Natural killer cell (primary cell): Measurements from ENCODE around the gene FASTK. TPM values are rescaled to one million over a fixed set of nuclear protein-coding genes. Genes with fewer than 3 reads are reported as not detected.
A peak's percentile ranks its signal among the peaks of the same experiment; 100 is the strongest.

Experiments
- ATAC-seq, 3 donors: fragments of 150-1000 bp in 2 of 3; fragments of 200-7000 bp in 1 of 3; cut with Tn5 transposase; 1 replicate in 1 of 3; 2 replicates in 2 of 3; pipeline ENCODE4 v1.10.0; 2021; ENCODE audit warnings: mild to moderate bottlenecking in 2 of 3, moderate library complexity in 2 of 3
- DNase-seq, 2 donors: peaks; one replicate each; pipeline versions ENCODE4 v3.0.0 to v3.0.0-alpha.2; 2013 to 2021; ENCODE audit warnings: mixed read lengths in 1 of 2
- H3K27ac ChIP-seq: one replicate; pipeline ENCODE4 v1.5.1; 2013; ENCODE audit warnings: mild to moderate bottlenecking, low read length
- H3K27me3 ChIP-seq: one replicate; pipeline ENCODE4 v1.6.1; 2013; ENCODE audit warnings: low read length; ENCODE audit not compliant: control insufficient read depth, insufficient read depth
- H3K36me3 ChIP-seq: one replicate; pipeline ENCODE4 v1.6.1; 2013; ENCODE audit warnings: low read length; ENCODE audit not compliant: control insufficient read depth, insufficient read depth
- H3K4me1 ChIP-seq: one replicate; pipeline ENCODE4 v1.6.1; 2013; ENCODE audit warnings: low read length; ENCODE audit not compliant: control insufficient read depth, insufficient read depth
- H3K4me3 ChIP-seq: one replicate; pipeline ENCODE4 v1.5.1; 2013; ENCODE audit warnings: low read length
- H3K9me3 ChIP-seq: one replicate; pipeline ENCODE4 v1.6.1; 2013; ENCODE audit warnings: low read length; ENCODE audit not compliant: control insufficient read depth, insufficient read depth
- H3K27ac Mint-ChIP-seq, 2 donors: one replicate each; pipeline ENCODE4 v1.8.0; 2022; ENCODE audit warnings: mild to moderate bottlenecking in 2 of 2, mixed read lengths in 2 of 2, moderate library complexity in 1 of 2
- H3K27me3 Mint-ChIP-seq, 2 donors: one replicate each; pipeline ENCODE4 v1.8.0; 2022; ENCODE audit warnings: low read depth in 2 of 2, mixed read lengths in 2 of 2
- H3K36me3 Mint-ChIP-seq: one replicate; pipeline ENCODE4 v1.8.0; 2022; ENCODE audit warnings: mixed read lengths
- H3K4me1 Mint-ChIP-seq, 2 donors: one replicate each; pipeline ENCODE4 v1.8.0; 2022; ENCODE audit warnings: mixed read lengths in 2 of 2
- H3K4me3 Mint-ChIP-seq: one replicate; pipeline ENCODE4 v1.8.0; 2022; ENCODE audit warnings: mild to moderate bottlenecking, moderate library complexity, mixed read lengths
- H3K9me3 Mint-ChIP-seq, 2 donors: one replicate each; pipeline ENCODE4 v1.8.0; 2022; ENCODE audit warnings: mixed read lengths in 2 of 2
- CTCF ChIP-seq: fragments of 200-600 bp; IDR thresholded peaks from one replicate; pipeline ENCODE4 v1.8.0; 2022; ENCODE audit warnings: antibody characterized with exemption
- WGBS: methylation state at CpG from one replicate; pipeline ENCODE4 v1.1.7; 2013; ENCODE audit warnings: missing lambda C conversion rate; ENCODE audit not compliant: insufficient coverage; 5-methylcytosine and 5-hydroxymethylcytosine counted together
- intact Hi-C: fragments of 100-400 bp; cut with micrococcal nuclease; formaldehyde crosslinking; loops from one replicate; pipeline ENCODE4 v1.14.2; 2022
- total RNA-seq, 4 donors: library from RNA; stranded (reverse); fragments of 120-200 nt in 1 of 4; gene quantifications; one replicate each; pipeline versions ENCODE4 v1.2.3 to v1.2.4, GENCODE V29; 2013 to 2022

The FASTK gene
- 10 to 100 TPM; 72.8 to 89.4 (median 85.2) TPM for total RNA-seq
- total RNA-seq (2013): 58.5 TPM

DNA sequence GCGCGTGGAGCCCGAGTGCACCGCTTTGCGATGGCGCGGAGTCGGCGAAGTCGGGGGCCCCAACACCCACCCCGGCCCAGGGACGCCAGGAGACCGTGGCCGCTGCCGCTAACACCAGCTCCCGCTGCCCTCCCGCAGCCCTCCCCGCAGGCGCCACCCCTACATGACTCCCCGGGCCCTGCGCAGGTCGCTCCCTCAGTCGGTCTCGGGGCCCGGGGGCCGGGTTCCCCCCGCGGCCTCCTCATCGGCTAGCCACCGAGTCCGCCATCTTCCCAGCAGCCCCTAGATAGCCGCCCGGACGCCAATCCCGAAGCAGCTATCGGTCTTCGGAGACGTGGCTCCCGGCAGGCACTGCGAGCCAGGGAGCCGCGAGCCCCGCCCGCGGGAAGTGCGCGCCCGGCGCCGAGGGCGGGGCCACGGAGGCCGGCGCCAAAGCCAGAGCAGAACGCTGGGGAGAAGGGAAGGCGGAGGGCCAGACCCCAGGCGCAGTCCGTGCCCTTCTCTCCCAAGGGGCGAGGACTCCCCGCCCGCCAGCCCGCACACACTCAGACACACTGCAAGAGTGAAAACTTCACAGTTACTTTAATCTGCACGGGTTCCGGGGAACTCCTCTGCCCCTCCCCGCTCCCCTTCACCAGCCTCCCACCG, at the start of gene FASTK:
FASTK (minus strand) TSS at position 288 of the 648 bp plus-strand sequence; CDS start at position 245, 43 bp downstream.
- peaks cover 30 to 51% of the 10 kb centered on the region in 2 donors for H3K4me1 Mint-ChIP-seq
- peak within 1 kb of the TSS; percentile 50 to 98 for H3K27ac Mint-ChIP-seq
- Histone ChIP-seq H3K27ac (peak within 1 kb of the TSS; percentile 78), H3K27me3 (no peaks in the 10 kb centered on the region), H3K36me3 (peaks cover 11% of the 10 kb centered on the region), H3K4me3 (peak within 1 kb of the TSS; percentile 78), H3K4me1 (peaks cover 44% of the 10 kb centered on the region), H3K9me3 (no peaks in the 10 kb centered on the region)
- peak; percentile 73 to 91 (median 79) for ATAC-seq
- no peak for TF ChIP-seq CTCF
- H3K27me3 Mint-ChIP-seq: no peaks in the 10 kb centered on the region
- 2% methylated on average over 66 of the region's 66 CpGs for WGBS
- no peaks in the 10 kb centered on the region for H3K9me3 Mint-ChIP-seq
- peak; percentile 82 to 94 for DNase-seq
- peak within 1 kb of the TSS; percentile 89 for H3K4me3 Mint-ChIP-seq
- no peaks in the 10 kb centered on the region for H3K36me3 Mint-ChIP-seq
- intact Hi-C loops: loop anchor here (1.0 to 5.0 kb wide), 3 partner anchors 22 to 262 kb away; partner anchors contain the start of genes ABCB8 and NUB1

DNA sequence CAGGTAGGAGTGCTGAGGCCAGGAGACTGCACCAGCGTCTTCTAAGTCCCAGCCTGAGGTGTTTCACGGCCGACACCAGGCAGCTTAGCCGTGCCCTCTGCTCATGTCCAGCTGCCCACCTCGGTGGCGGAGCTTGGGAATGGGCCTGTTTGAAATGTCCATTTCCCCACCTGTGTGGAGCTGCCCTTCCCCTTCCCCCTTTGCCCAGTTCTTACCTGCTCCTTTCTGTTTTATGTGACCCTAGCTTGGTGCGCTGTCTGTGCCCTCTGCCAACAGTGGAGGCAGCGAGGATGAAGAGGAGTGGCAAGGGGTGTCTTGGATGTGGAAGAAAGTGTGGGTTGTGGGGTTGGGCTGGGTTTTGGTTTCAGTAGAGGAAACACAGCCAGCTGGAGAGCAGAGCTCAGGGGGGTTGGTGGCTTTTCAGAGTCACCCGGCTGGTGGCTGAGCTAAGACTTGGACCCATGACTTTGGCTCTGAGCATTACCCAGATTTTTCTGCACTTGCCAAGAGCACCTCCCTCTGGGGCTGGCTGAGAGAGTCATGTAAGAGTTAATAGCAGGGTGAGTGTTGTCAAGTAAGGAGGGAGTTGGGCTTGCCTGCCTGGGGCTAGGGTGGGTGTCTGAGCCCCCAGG, 49.5 kb upstream of the FASTK start:
- H3K4me1 ChIP-seq: no peaks in the 10 kb centered on the region
- WGBS: 90% methylated on average over 9 of the region's 9 CpGs
- no peaks in the 10 kb centered on the region for H3K27me3 ChIP-seq
- H3K27ac Mint-ChIP-seq: no peak overlapping the region
- H3K27me3 Mint-ChIP-seq: no peaks in the 10 kb centered on the region
- no peak overlapping the region for H3K27ac ChIP-seq
- DNase-seq (no peak), ATAC-seq (no peak)
- no peak overlapping the region for H3K4me3 ChIP-seq
- H3K36me3 Mint-ChIP-seq: no peaks in the 10 kb centered on the region
- no peaks in the 10 kb centered on the region for H3K9me3 ChIP-seq
- H3K4me1 Mint-ChIP-seq: no peaks in the 10 kb centered on the region
- H3K36me3 ChIP-seq: peaks cover 9% of the 10 kb centered on the region
- intact Hi-C loops: no loop called here
- no peak overlapping the region for H3K4me3 Mint-ChIP-seq
- no peak for TF ChIP-seq CTCF
- no peaks in the 10 kb centered on the region for H3K9me3 Mint-ChIP-seq

GRCh38 chr7:151129117-151129959, 48.7 kb upstream of the FASTK start:
- Histone ChIP-seq H3K27me3 (no peaks in the 10 kb centered on the region), H3K36me3 (peaks cover 8% of the 10 kb centered on the region), H3K4me1 (no peaks in the 10 kb centered on the region), H3K4me3 (no peak overlapping the region), H3K27ac (no peak overlapping the region), H3K9me3 (no peaks in the 10 kb centered on the region)
- H3K4me3 Mint-ChIP-seq: no peak overlapping the region
- no peaks in the 10 kb centered on the region for H3K9me3 Mint-ChIP-seq
- H3K27me3 Mint-ChIP-seq: no peaks in the 10 kb centered on the region
- 91% methylated on average over 27 of the region's 28 CpGs for WGBS
- DNase-seq: no peak
- TF ChIP-seq CTCF: no peak
- no peaks in the 10 kb centered on the region for H3K36me3 Mint-ChIP-seq
- no peak overlapping the region for H3K27ac Mint-ChIP-seq
- H3K4me1 Mint-ChIP-seq: no peaks in the 10 kb centered on the region
- intact Hi-C loops: no loop called here
- no peak for ATAC-seq
